DMS53 treated with DMSO at 0.1 percent for 48 hours (cell line): Measurements from ENCODE around the gene OR52A5.
"Not testable (repeated sequence)": the region's sequence is repeated elsewhere in the genome, so short reads cannot be mapped to it uniquely, and the experiment has no call there.

ENCODE experiments used
- DNase-seq: peaks from one replicate; lab custom pipeline; 2025; ENCODE audit not compliant: unreplicated experiment; lab: John Stamatoyannopoulos, UW

The OR52A5 gene

GRCh38 chr11:5137996-5138395 lies at the start of gene OR52A5:
Gene OR52A5, minus strand, starts transcription at chr11:5138356. Its CDS starts 5,714 bp downstream, at chr11:5132642.
- no peak for DNase-seq

GRCh38 chr11:5178046-5178837 lies 40.1 kb upstream of the OR52A5 start:
- DNase-seq = no peak

- DNase-seq = no peak
Measured at GRCh38 chr11:5174934-5175333, 36.8 kb upstream of the OR52A5 start.

- DNase-seq = no peak
Measured at GRCh38 chr11:5171856-5172255, 33.7 kb upstream of the OR52A5 start.

- DNase-seq = not testable (repeated sequence)
Measured at GRCh38 chr11:5165898-5166297, 27.7 kb upstream of the OR52A5 start.

GRCh38 chr11:5164807-5165206 lies 26.7 kb upstream of the OR52A5 start:
- DNase-seq = not testable (repeated sequence)

- not testable (repeated sequence) for DNase-seq
Measured at GRCh38 chr11:5161045-5161444, 22.9 kb upstream of the OR52A5 start.

GRCh38 chr11:5160217-5160616 lies 22.1 kb upstream of the OR52A5 start:
- DNase-seq = not testable (repeated sequence)

GRCh38 chr11:5159806-5160205 lies 21.6 kb upstream of the OR52A5 start:
- no peak for DNase-seq

GRCh38 chr11:5154657-5155056 lies 16.5 kb upstream of the OR52A5 start, which contains the start of gene OR52A1:
Gene OR52A1, minus strand, starts transcription at chr11:5154757. Its CDS starts 2,388 bp downstream, at chr11:5152369.
- DNase-seq = no peak

- no peak for DNase-seq
Measured at GRCh38 chr11:5153574-5154431, 15.6 kb upstream of the OR52A5 start.

- no peak for DNase-seq
Measured at GRCh38 chr11:5151713-5152153, 13.6 kb upstream of the OR52A5 start.

- not testable (repeated sequence) for DNase-seq
Measured at GRCh38 chr11:5144206-5144605, 6.0 kb upstream of the OR52A5 start.

- DNase-seq = no peak
Measured at GRCh38 chr11:5137014-5137413, 1.1 kb downstream of the OR52A5 start.

- no peak for DNase-seq
Measured at GRCh38 chr11:5136261-5136660, 1.9 kb downstream of the OR52A5 start.

- DNase-seq = no peak
Measured at GRCh38 chr11:5131584-5132335, 6.4 kb downstream of the OR52A5 start.

- no peak for DNase-seq
Measured at GRCh38 chr11:5129457-5129877, 8.7 kb downstream of the OR52A5 start.

GRCh38 chr11:5124891-5125620 lies 13.1 kb downstream of the OR52A5 start:
- DNase-seq = no peak

- peak; percentile 61 for DNase-seq
Measured at GRCh38 chr11:5123802-5124521, 14.2 kb downstream of the OR52A5 start.

GRCh38 chr11:5118893-5119292 lies 19.3 kb downstream of the OR52A5 start:
- DNase-seq = no peak
